HG02588 (cell line): ENCODE results near the gene KCNH3.
"Not testable (repeated sequence)": the region's sequence is repeated elsewhere in the genome, so short reads cannot be mapped to it uniquely, and the experiment has no call there.

Experiments
- ATAC-seq: cut with Tn5 transposase; IDR thresholded peaks from one replicate; pipeline ENCODE4 v1.9.1; 2021; ENCODE audit warnings: mild to moderate bottlenecking, moderate library complexity; ENCODE audit not compliant: unreplicated experiment

KCNH3 gene

DNA sequence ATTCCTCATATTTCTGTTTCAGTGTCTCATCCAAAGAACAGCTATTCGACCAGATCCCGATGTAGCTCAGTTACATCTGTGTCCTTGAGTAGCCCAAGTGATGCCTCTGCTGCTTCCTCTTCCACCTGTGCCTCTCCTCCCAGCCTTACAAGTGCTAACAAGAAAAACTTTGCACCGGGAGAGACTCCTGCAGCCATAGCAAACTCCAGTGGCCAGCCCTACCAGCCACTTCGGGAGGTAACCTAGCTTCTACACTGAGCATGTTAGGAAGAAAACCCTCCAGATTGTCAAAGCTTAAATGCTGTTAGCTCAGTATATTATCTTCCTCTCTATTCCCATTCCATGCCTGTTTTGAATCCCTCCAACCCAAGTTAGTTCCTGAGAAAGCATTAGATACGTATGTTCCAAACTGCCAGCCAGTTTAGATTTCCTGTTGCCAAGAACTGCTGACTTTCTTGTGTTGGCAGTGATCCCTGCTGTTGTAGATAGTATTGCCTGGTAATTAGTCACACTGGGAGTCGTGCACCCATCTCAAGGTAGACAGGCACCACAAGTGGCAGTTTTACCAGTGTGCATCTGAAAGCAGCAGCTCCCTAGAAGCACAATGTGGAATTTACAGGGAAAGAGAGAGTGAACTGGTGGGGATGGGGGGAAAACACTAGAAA, 14.0 kb upstream of the KCNH3 start:
- ATAC-seq: no peak

DNA sequence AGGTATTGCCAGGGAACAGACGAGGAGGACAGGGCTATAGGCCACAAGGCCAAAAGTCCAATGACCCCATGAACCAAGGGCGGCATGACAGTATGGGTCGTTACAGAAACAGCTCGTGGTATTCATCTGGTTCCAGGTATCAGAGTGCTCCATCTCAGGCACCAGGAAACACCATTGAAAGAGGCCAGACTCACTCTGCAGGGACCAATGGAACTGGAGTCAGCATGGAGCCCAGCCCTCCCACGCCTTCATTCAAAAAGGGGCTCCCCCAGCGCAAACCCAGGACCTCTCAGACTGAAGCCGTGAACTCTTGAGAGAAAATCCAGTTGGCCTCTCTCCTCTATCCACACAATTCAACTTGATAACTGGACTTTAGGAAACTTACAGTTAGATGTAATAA, 12.9 kb upstream of the KCNH3 start:
- ATAC-seq: no peak

DNA sequence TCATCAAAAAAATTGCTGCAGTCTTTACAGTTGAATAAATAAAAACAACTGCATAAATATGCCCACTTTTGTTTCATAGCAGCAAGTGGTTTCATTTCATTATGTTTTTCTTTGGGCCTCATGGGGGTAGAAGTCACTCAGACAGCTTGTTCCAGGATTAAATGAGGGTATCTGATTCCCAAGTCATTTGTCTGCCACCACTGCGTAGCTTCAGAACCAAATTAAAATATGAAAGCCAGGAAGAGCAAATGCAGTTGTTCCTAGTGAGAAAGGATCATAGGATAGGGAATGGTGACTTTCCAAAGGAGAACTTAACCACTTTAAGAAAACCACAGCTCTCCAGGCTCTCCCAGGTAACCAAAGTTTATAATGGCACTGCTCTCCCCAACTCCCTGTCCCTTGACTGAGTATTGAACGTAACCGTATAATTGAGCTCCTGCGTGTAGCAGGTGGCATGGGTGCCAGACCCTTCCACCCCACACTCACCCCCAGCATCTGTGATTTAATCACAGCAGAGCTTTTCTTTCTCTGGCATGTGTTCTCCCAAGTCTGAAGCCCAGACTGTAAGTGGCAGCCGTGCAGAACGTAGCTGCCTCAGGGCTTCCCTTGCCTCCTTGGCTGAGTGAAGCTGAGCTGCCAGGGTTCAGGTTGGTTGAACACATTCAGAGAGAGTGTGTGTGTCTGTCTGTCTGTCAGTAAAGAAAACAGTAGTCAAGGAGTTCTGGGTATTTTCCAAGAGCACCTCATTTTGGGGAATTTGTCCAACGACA, 11.3 kb upstream of the KCNH3 start:
- ATAC-seq: no peak

DNA sequence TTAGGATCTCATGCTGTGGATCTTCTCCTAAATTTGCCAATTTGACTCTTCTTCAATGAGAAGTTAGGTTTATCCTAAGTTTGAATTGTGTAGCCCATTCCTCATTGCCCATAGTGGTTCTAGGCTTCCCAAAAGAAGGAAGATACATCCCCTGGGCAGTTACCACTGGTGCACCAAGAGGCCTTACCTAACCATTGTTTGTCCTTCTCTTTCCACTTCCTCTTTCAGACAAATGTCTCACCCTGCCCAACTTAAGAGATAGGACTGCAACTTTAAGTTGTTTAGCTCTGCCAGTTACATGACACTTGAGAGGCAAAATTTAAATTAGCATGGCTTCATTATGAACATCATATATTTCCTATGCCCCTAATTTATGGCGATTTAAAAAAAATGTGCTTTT, 9.4 kb upstream of the KCNH3 start:
- no peak for ATAC-seq

DNA sequence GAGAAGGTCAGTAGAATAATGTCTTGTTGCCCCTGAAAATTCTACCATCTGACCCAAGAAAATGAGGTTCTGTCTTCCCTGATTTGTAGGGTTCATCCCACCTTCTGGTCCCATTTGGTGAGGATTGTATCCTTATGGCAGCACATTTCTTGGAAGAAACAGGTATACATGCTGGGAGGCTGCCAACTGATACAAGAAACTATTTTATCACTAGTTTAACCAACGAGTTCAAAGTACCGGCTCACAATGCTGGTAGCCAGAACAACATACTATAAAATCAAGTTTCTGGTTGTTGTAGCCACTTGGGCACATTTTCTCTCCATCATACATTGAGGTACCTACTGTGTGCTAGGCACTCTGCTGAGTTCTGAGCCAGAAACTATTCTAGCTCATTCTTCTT, 7.1 kb upstream of the KCNH3 start:
- ATAC-seq: no peak

DNA sequence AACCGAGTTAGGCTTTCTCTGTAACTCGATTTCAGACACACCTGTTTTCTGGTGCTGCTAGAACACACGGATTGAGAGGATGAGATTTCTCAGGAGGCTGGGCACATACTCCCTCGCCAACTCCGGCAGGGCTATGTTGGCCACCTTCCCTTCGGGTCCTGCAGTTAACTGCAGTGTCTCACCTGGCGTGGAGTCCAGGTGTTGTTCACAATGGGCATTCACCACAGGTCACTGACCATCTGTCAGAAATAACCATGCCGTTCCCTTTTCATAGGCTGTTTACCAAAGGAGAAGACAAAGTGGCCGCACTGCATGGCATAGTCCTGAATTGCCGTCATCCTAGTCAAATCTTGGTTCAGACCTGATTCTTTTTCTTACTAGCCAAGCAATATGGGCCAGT, 5.5 kb upstream of the KCNH3 start:
- ATAC-seq: no peak

DNA sequence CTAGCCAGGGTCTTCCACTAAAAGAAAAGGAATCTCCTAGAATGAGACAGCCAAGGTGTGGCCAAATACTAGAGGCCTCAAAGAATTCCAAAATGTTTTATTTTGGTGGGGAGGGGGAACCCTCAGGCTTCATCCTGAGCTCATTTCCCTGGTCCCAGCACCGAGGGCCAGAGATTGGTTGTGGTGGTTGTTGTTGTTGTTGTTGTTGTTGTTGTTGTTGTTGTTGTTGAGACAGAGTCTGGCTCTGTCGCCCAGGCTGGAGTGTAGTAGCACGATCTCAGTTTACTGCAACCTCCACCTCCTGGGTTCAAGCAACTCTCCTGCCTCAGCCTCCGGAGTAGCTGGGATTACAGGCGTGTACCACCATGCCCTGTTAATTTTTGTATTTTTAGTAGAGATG, 4.7 kb upstream of the KCNH3 start:
- ATAC-seq: not testable (repeated sequence)

DNA sequence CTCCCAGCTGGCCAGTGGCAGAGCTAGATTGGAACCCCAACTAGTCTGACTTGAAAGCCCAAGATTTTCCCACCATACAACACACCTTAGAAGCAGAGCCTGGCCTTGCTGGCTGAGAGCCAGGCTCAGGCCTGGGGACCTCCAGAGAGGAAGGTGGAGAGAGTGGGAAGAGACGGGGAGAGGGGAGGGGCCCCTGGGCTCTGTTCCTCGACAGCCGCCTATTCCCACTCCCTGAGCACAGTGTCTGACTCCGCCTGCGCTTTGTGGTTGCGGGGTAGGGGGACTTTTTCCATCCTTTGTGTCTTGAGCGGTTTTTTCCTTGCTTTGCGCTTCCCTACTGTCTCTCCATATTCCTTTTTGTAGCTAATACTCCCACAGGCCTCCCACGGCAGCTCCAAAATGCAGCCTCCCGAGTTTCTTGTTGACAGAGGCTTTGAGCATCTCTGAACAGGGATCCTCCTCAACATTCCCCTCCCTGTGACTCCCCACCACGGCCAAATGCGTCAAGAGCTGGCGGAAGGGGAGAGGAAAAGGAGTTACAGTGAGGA, 4.0 kb upstream of the KCNH3 start:
- ATAC-seq: no peak

DNA sequence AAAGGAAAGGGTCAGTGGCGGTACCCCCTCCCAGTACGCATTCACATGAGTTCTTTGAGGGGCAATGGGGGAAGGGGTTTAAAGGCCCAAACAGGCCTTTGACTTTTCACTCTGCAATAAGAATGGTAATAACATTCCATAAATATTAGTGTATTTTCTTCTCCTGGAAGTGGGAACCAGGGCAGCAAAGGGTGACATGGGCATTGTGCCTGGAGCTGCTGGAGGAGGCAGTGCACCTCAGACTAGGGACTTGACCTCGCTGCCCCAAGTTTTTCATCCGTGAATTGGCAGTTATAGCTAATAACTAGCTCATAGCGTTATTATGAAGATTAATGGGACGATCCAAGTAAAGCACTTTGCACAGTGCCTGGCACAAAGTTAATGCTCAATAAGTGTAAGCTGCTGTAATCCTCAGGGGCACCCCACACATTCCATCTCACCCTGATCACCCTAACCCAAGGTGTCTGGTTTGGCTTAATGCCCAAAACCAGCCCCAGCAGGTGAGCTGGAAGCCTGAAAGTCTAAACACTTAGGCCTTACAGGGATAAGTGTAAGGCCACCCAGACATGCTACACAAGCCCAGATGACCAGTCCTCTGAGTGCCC, 2.8 kb upstream of the KCNH3 start:
- ATAC-seq: no peak

DNA sequence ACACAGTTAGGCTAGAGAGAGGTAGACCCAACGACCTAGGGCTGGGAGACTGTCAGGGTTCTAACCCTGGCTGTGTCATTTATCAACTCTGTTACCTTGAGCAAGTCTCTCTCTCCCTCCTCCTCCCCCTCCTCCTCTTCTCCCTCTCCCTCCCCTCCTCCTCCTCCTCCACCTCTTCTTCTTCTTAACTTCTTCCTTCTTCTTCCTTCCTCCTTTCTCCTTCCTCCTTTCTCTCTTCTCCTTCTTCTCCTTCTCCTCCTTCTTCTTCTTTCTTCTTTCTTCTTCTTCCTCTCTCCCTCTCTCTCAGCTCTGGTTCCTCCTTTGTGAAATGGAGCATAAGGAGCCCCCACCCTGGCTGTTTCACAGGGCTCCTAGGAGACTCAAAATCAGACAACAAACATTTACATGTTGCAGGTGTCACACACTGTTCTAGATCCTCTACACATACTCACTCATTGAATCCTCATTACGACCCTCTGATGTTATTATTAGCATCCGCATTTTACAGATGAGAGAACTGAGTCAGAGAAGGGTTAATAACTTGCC, 2.2 kb upstream of the KCNH3 start:
- ATAC-seq: no peak

DNA sequence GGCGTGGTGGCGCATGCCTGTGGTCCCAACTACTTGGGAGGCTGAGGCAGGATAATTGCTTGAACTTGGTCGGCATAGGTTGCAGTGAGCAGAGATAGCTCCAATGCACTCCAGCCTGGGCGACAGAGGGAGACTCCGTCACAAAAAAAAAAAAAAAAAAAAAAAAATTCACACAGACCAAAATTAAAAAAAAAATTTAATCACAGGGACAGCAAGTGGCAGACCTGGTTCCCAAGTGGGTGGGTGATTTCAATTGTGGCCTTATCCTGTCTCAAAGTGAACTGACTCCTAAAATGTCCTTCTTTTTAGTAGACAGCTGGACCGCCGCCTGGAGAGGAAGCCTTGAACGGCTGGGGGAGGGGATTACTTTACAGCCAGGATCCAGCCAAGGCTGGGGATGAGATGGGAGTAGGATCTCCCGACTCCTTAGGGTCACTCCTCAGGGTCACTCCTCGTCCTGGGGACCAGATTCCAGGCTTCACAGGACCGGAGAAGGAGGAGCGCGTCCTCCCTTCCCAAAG, 1.5 kb upstream of the KCNH3 start:
- no peak for ATAC-seq

DNA sequence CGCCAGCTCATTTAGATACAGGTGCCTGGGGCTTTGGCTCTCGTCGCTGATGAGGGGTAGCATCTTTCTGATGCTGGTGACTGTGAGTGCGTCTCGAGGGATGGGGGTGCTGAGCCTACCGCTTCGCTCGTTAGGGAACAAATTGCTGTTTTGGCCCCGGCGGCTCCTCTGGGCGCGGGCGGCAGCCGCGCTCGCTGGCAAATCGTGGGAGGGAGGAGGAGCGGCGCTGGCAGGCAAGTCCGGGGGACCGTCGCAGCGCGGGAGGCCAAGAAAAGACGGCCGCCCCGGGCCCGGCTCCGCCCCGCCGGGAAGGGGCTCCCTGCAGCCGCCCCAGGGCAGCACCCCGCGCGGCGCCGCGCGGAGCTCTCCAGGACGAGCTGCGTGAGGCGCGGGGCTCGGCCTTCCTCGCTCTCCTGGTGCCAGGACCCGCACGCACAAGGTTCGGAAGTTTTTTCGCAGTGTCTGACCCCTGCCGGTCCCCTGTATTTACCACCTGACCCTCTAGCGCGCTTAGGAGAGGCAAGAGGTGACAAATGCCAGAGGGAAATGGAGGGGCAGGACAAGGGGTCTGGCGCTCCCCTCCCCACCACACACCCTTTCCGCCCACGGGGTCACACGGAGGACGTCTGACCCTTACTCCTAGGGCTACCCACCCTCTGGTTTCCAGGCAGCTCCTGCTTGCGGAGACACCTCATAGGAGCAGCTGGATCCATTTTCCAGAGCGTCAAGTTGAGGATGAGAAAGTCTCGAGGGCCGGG, 899 bp upstream of the KCNH3 start:
- no peak for ATAC-seq

DNA sequence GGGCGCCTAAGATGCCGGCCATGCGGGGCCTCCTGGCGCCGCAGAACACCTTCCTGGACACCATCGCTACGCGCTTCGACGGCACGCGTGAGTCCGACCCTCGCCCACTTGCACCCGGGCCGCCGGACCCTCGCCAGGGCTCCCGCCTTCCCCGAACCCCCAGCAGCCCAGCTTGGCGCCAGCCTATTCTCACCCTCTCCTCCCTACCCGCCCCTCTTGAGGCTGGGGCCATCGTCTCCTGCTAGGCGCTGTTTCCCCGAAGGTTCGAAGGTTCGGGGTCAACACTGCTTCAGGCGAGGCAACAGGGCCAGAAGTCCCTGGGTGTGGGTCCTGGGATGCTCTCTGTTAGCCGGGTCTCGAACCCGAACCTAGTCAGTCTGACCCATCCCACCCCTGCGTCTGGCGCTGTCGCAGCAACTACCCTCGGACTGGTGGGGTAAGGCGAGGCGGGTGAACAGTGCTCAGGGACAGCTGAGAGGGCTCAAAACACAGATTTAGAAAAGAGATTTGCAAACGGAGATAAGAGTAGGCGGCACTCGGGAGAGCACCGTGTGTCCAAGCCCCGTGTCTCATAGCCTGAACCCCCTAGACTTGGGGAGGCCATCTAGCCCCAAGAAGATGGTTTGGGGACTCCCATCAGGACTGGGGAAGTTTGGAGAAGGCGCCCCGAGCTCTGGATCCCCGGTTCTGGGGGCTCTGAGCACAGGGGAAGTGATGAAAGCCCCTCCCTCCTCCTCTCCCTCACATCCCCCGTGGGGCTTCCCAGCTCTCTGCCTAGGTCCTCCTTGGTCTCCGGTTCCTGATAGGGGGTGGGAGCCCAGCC, 787 bp downstream of the KCNH3 start:
- ATAC-seq: no peak

DNA sequence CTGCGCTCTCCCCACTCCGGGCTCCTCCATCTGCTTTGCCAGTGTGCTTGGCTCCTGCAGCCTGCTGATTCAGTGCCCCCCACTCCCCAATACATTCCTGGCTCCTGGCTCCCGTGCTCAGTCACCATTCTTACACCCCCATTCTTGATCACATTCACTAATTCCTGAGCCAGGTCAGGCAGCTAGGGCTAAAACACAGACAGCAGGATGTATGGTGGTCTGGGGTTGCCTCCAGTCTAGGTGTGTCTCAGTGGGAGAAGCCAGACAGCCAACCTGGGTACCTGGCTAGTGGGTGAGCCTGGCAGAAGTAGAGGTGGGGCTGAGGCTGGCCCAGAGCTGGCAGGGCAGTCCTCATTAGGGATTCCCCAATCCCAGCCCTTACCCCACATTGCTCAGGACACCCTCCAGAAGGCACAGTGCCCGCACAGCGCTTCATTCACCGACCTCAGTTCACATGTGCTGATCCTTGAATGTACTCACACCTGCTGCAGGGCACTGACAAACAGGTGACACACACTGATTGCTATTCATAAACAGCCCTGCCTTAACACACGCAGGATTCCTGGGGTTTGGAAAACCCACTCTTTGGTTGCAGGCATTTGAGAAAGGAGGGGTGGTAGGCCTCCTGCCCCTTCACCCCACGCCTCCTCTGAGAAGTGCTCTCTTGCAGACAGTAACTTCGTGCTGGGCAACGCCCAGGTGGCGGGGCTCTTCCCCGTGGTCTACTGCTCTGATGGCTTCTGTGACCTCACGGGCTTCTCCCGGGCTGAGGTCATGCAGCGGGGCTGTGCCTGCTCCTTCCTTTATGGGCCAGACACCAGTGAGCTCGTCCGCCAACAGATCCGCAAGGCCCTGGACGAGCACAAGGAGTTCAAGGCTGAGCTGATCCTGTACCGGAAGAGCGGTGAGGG, 1.7 kb downstream of the KCNH3 start:
- no peak for ATAC-seq

DNA sequence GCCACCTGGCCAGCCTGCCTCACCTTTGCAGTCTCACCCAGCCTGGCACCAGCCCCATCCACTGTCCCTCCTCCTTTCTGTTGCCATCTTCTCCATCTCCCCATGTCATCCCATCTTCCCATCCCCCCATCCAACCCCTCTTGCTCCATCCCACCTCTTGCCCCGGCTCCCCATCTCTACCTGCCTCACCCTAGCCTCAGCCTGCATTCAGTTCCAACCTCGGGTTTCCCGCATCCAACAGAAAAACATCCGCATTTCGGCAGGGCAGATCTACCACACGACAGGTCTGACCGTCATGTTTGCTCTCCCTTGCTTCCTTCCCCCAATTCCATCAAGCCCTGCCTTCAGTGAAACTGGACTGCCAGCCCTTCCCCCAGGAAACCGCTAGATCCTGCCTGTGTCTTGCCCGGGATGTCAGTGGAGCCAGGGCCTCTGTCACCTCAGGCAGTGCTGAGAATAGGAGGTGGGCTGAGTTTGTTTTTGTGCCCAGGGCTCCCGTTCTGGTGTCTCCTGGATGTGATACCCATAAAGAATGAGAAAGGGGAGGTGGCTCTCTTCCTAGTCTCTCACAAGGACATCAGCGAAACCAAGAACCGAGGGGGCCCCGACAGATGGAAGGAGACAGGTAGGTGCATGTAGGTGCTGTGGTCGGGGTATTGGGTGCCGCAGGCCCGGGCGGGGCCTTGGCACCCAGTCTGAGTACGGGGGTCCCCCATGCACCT, 2.5 kb downstream of the KCNH3 start:
- no peak for ATAC-seq

DNA sequence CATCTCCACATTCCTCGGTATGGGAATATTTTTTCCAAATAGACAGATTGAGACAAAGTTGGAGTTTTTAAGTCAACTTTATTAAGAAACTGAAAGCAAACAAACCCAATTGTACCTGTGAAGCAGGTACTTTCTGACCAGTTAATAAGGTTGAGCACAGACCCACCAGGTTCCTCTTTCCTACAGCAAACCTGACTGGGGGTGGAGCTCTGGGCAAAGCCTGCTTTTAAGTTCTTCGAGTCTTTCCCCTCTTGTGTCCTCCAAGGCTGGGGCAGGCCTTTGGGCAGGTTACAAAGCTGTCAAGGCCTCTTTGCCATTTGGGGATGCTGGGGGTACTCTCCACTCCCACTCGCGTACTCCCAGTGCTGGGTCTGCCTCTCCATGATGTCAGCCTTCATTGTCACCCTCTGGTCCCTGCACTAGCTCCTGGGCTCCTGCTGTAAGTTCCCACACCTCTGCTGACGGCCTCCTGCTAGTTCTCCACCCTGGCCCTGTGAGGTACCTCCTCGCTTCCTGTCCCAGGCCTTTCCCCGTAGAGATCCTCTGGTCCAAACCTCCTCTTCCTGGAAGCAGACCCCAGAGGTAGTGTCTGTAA, 3.2 kb downstream of the KCNH3 start:
- no peak for ATAC-seq

DNA sequence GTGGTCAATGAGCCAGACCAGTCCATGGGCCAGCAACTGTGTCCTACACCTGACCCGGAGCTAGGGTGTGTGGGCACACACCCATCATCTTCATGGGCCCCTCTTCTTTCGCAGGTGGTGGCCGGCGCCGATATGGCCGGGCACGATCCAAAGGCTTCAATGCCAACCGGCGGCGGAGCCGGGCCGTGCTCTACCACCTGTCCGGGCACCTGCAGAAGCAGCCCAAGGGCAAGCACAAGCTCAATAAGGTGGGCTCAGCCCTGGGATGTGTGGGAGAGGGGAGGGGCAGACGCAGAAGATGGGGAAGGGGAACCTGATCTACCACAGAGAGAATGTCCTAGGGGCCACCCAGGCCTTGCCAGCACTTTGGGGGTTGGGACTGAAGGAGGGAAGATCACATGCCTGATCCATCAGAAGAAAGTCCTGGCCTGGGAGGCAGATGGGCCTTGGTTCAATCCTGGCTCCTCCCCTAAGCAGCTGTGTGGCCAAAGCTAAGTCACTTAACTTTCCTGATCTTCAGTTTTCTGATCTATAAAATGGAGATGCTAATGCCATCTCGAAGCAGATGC, 3.8 kb downstream of the KCNH3 start:
- no peak for ATAC-seq
